ENCODE data around the gene MAJIN.

- TF ChIP-seq EZH2 (IDR thresholded peaks at IDR 0.05) (no peak), POLR2AphosphoS5 (IDR thresholded peaks at IDR 0.05; ENCODE audit: borderline replicate concordance, low read depth, low read length) (no peak), FOXP2 (optimal IDR thresholded peaks at IDR 0.05; ENCODE audit: control extremely low read depth, extremely low read length, insufficient read depth) (no peak)
Measured at GRCh38 chr11:64897381-64898075, 74.4 kb downstream of the MAJIN start.
